Activated T-cell treated with anti-CD3 and anti-CD28 coated beads, Interleukin-2, amount 50 U/mL, for 24 hours (primary cell): ENCODE data around the gene ATP2C2.

ENCODE experiments used
- DNase-seq: peaks from one replicate; pipeline ENCODE4 v3.0.0-alpha.2; 2020
- H3K27ac Mint-ChIP-seq: 2 replicates; pipeline ENCODE4 v1.8.0; 2020; ENCODE audit warnings: mild to moderate bottlenecking, mixed read lengths
- H3K27me3 Mint-ChIP-seq: 2 replicates; pipeline ENCODE4 v1.8.0; 2020; ENCODE audit warnings: mixed read lengths
- H3K36me3 Mint-ChIP-seq: 2 replicates; pipeline ENCODE4 v1.8.0; 2020; ENCODE audit warnings: low read depth, mixed read lengths
- H3K4me1 Mint-ChIP-seq: 2 replicates; pipeline ENCODE4 v1.8.0; 2020; ENCODE audit warnings: low read depth, mixed read lengths
- H3K4me3 Mint-ChIP-seq: 2 replicates; pipeline ENCODE4 v1.8.0; 2020; ENCODE audit warnings: mild to moderate bottlenecking, moderate library complexity, mixed read lengths
- H3K9me3 Mint-ChIP-seq: 2 replicates; pipeline ENCODE4 v1.8.0; 2020; ENCODE audit warnings: mixed read lengths

The ATP2C2 gene

GRCh38 chr16:84368308-84368996 lies at the start of gene ATP2C2:
Gene ATP2C2, plus strand, starts transcription at chr16:84368538. Its CDS starts 78 bp downstream, at chr16:84368616.
- no peaks in the 10 kb centered on the region for H3K9me3 Mint-ChIP-seq
- peaks cover 67% of the 10 kb centered on the region for H3K27me3 Mint-ChIP-seq
- H3K4me3 Mint-ChIP-seq: peak within 1 kb of the TSS; percentile 30
- no peaks in the 10 kb centered on the region for H3K36me3 Mint-ChIP-seq
- H3K4me1 Mint-ChIP-seq: peaks cover 10% of the 10 kb centered on the region
- H3K27ac Mint-ChIP-seq: no peak within 1 kb of the TSS
- DNase-seq: no peak

- H3K27me3 Mint-ChIP-seq: peaks cover 9% of the 10 kb centered on the region
- no peak overlapping the region for H3K4me3 Mint-ChIP-seq
- no peak overlapping the region for H3K27ac Mint-ChIP-seq
- no peak for DNase-seq
- no peaks in the 10 kb centered on the region for H3K4me1 Mint-ChIP-seq
- peaks cover 7% of the 10 kb centered on the region for H3K9me3 Mint-ChIP-seq
- H3K36me3 Mint-ChIP-seq: no peaks in the 10 kb centered on the region
These were observed 49.1 kb upstream of the ATP2C2 start for GRCh38 chr16:84319146-84319760.

DNA sequence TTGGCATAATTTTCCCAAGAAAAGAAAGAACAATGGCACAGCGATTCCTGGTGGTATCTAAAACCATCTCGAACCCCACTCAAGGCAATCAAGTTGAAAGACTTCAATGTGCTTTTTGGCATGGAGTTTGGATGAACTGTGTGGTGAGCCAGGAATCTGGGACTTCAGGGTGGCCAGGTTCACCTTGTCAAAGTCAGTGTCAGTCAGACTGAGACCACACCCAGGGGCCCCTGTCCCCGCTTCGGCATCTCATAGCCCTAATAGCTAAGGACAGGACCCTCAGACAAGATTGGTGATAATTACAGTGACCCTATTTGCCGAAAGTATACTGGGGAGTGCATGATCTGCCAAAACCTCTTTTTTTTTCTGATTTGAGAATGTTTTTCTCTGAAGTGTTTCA lies 47.8 kb upstream of the ATP2C2 start:
- H3K27me3 Mint-ChIP-seq: no peaks in the 10 kb centered on the region
- no peak overlapping the region for H3K4me3 Mint-ChIP-seq
- DNase-seq: no peak
- H3K4me1 Mint-ChIP-seq: no peaks in the 10 kb centered on the region
- no peaks in the 10 kb centered on the region for H3K36me3 Mint-ChIP-seq
- H3K9me3 Mint-ChIP-seq: peaks cover 7% of the 10 kb centered on the region
- H3K27ac Mint-ChIP-seq: no peak overlapping the region

GRCh38 chr16:84321932-84322331 lies 46.4 kb upstream of the ATP2C2 start:
- H3K27ac Mint-ChIP-seq: no peak overlapping the region
- no peaks in the 10 kb centered on the region for H3K27me3 Mint-ChIP-seq
- no peak overlapping the region for H3K4me3 Mint-ChIP-seq
- H3K36me3 Mint-ChIP-seq: no peaks in the 10 kb centered on the region
- H3K4me1 Mint-ChIP-seq: no peaks in the 10 kb centered on the region
- DNase-seq: no peak
- peaks cover 7% of the 10 kb centered on the region for H3K9me3 Mint-ChIP-seq

DNA sequence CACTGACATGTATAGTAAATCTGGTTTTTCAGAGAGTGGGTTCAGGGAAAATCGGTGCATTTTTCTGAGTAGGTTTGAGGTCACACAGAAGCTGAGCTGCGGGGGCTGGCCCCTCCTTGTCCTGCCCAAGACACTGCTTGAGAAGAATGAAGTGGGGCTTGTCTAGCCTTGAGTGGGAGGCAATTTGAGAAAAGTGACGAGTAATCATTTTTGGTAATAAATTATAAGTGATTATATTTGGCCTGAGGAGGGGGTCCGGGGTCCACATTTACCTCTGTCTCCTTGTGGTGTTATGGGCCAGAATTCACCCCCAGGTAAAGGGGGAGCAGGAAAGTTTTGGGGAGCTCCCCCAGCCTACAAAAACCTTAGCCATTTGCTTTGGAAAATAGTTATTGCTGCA lies 45.6 kb upstream of the ATP2C2 start:
- H3K36me3 Mint-ChIP-seq: no peaks in the 10 kb centered on the region
- no peak for DNase-seq
- H3K27ac Mint-ChIP-seq: no peak overlapping the region
- H3K4me1 Mint-ChIP-seq: no peaks in the 10 kb centered on the region
- no peak overlapping the region for H3K4me3 Mint-ChIP-seq
- no peaks in the 10 kb centered on the region for H3K27me3 Mint-ChIP-seq
- peaks cover 6% of the 10 kb centered on the region for H3K9me3 Mint-ChIP-seq

DNA sequence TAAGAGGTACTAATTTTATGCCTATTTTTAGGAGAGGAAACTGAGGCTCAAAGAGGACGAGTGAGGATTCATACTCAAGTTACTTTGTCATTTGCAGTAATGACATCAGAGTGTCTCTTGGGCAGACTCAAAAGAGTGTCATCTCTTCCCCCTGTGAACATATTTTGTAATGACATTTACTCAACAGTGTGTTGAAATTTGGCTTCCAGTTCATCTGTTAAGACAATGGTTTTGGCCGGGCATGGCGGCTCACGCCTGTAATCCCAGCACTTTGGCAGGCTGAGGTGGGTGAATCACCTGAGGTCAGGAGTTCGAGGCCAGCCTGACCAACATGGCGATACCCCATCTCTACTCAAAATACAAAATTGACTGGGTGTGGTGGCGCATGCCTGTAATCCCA lies 44.7 kb upstream of the ATP2C2 start:
- Mint-ChIP-seq H3K4me1 (no peaks in the 10 kb centered on the region), H3K27me3 (no peaks in the 10 kb centered on the region), H3K27ac (no peak overlapping the region), H3K9me3 (peaks cover 4% of the 10 kb centered on the region), H3K36me3 (no peaks in the 10 kb centered on the region), H3K4me3 (no peak overlapping the region)
- DNase-seq: no peak

DNA sequence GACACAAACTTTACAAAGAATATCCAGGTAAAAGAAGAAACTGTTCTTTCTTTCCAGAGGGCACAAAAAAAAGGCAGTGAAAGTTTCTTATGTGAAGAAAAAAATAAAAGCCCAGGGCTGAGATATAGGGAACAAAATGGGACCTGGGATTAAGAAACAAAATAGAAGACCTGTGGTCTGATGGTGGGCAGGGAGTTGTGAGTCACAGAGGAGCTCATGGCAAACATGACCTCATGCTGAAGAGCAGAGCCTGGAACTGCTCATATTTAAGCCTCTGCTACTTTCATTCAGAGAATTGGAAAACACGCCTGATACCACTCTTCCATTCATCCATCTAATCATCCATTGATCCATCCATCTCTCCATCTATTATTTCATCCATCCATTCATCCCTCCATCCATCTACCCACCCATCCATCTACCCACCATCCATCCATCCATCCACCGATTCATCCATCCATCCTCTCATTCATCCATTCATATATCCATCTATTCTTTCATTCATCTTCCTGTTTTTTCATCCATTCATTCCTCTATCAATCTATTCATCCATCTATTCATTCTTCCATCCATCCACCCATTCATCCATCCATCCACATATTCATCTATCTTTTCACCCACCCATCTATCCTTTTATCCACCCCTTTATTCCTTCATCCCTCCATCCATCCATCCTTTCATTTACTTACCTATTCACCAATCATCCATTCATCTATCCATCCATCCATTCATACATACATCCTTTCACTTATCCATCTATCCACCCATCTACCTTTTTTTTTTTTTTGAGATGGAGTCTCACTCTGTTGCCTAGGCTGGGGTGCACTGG lies 43.7 kb upstream of the ATP2C2 start:
- no peaks in the 10 kb centered on the region for H3K9me3 Mint-ChIP-seq
- H3K27me3 Mint-ChIP-seq: no peaks in the 10 kb centered on the region
- no peak overlapping the region for H3K27ac Mint-ChIP-seq
- no peaks in the 10 kb centered on the region for H3K4me1 Mint-ChIP-seq
- no peak for DNase-seq
- no peaks in the 10 kb centered on the region for H3K36me3 Mint-ChIP-seq
- no peak overlapping the region for H3K4me3 Mint-ChIP-seq

DNA sequence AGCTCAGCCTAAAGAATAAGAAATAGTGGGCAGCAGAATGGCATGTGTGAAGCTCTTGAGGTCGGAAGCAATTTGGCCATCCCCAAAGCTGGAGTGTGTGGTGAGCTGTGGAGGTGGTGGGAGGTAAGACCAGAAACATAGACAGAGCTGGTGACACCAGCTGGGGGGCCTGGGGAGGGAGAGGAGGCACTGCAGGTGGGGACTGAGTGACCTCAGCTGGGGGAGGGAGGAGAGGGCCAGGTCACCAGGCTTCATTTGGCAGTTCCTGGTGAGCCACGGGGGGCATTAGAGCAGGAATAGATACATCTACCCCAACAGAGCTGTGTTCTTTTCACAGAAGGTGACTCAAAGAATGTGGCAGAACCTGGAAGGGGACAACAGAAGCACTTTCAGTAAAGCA lies 41.8 kb upstream of the ATP2C2 start:
- DNase-seq: no peak
- H3K27ac Mint-ChIP-seq: no peak overlapping the region
- H3K27me3 Mint-ChIP-seq: peaks cover 3% of the 10 kb centered on the region
- no peaks in the 10 kb centered on the region for H3K36me3 Mint-ChIP-seq
- no peaks in the 10 kb centered on the region for H3K4me1 Mint-ChIP-seq
- H3K4me3 Mint-ChIP-seq: no peak overlapping the region
- no peaks in the 10 kb centered on the region for H3K9me3 Mint-ChIP-seq

- no peak overlapping the region for H3K27ac Mint-ChIP-seq
- peaks cover 9% of the 10 kb centered on the region for H3K27me3 Mint-ChIP-seq
- H3K36me3 Mint-ChIP-seq: no peaks in the 10 kb centered on the region
- no peaks in the 10 kb centered on the region for H3K9me3 Mint-ChIP-seq
- no peaks in the 10 kb centered on the region for H3K4me1 Mint-ChIP-seq
- DNase-seq: no peak
- H3K4me3 Mint-ChIP-seq: no peak overlapping the region
These were observed 40.3 kb upstream of the ATP2C2 start for GRCh38 chr16:84327926-84328505.

DNA sequence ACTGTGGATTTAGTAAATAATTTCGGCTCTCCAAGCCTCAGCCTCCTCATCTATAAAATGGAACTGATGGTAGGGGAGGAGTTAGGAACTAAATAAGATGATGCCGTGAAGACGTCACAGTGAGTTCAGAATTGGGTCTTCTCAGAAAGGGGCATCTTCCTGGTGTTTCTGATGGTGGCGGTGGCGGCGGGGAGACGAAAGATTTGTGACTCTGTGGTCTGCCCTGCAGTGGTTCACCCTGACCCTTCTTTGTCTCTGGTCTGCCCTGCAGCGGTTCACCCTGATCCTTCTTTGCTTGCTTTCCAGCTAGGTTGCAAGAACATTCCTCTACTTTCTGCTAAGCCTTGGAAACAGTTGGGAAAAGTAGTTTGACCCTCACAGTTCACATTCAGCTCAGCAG lies 39.3 kb upstream of the ATP2C2 start:
- H3K4me3 Mint-ChIP-seq: no peak overlapping the region
- no peaks in the 10 kb centered on the region for H3K36me3 Mint-ChIP-seq
- DNase-seq: no peak
- H3K27ac Mint-ChIP-seq: no peak overlapping the region
- H3K4me1 Mint-ChIP-seq: no peaks in the 10 kb centered on the region
- no peaks in the 10 kb centered on the region for H3K9me3 Mint-ChIP-seq
- H3K27me3 Mint-ChIP-seq: peaks cover 9% of the 10 kb centered on the region

DNA sequence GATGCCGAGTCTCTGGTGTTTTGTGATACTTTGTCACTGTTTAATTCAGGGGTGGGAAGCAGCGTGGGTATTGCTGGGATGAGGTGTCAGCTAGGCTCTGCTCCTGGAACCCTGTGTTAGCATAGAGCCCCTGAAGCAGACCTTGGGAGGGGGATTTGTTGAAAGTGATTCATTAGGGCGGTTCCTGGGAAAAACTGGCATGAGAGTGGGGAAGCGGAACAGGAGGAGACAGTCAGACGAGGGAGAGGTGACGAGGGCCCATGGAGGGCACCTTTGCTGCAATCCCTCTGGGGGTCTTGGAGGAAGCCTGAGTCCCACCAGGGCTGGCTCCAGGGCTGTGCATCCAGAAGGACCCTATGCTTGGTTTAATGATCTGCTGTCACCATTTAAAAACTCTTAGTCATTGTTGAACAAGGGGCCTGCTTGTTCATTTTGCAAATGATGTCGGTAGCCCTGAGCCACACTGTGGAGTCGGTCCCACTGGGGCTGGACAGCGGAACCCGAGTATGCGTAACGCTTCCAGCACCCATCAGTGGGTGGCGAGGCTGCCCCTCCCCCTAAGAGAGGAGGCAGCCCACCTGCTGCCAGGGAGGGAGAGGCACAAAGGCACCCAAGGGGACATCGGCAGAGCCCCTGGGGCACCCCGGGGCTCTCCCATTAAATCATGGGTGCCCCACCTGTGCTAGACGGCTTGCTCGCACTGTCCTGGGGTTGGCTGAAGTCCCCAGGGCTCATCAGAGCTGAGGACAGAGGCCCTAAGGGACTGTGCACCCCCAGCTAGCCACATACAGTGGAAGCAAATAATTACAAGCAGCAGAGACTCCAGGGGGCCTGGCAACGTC lies 38.3 kb upstream of the ATP2C2 start:
- Mint-ChIP-seq H3K4me1 (no peaks in the 10 kb centered on the region), H3K4me3 (no peak overlapping the region), H3K36me3 (no peaks in the 10 kb centered on the region), H3K27me3 (peaks cover 9% of the 10 kb centered on the region), H3K27ac (no peak overlapping the region), H3K9me3 (peaks cover 2% of the 10 kb centered on the region)
- DNase-seq: no peak

DNA sequence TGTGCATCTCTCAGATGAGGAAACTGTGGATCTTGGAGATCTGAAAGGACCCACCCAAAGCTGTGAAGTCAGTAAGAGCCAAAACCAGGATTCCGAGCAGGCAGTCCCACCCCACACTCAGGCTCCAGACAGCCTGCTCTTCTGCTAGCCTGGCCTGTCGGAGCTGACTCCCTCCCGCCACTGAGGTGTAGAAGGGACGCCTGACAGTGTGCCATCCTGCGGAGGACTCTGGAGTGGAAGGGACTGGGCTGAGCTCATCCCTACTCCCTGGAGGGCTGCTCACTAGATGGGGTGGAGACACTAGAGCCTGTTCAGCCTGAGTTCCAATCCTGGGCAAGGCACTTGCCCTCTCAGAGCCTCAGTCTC lies 37.7 kb upstream of the ATP2C2 start:
- no peaks in the 10 kb centered on the region for H3K4me1 Mint-ChIP-seq
- no peak overlapping the region for H3K4me3 Mint-ChIP-seq
- H3K27me3 Mint-ChIP-seq: peaks cover 9% of the 10 kb centered on the region
- no peak for DNase-seq
- no peak overlapping the region for H3K27ac Mint-ChIP-seq
- no peaks in the 10 kb centered on the region for H3K36me3 Mint-ChIP-seq
- peaks cover 8% of the 10 kb centered on the region for H3K9me3 Mint-ChIP-seq

GRCh38 chr16:84331998-84332780 lies 36.1 kb upstream of the ATP2C2 start:
- Mint-ChIP-seq H3K9me3 (peaks cover 12% of the 10 kb centered on the region), H3K27ac (no peak overlapping the region), H3K36me3 (no peaks in the 10 kb centered on the region), H3K4me1 (no peaks in the 10 kb centered on the region), H3K4me3 (no peak overlapping the region), H3K27me3 (peaks cover 9% of the 10 kb centered on the region)
- DNase-seq: no peak
